C4-2B (cell line): ENCODE data around the gene GGNBP2.
A peak's percentile ranks its signal among the peaks of the same experiment; 100 is the strongest.

Experiments used
- ZFX ChIP-seq: fragments of 450-650 bp; IDR thresholded peaks from 2 replicates; pipeline ENCODE4 v1.6.1; 2017
- TF ChIP-seq, protein P1 (sequence below): fragments of 450-650 bp; conservative IDR thresholded peaks from 2 replicates; pipeline ENCODE4 v1.5.1; 2017; ENCODE audit warnings: mild to moderate bottlenecking

DNA sequence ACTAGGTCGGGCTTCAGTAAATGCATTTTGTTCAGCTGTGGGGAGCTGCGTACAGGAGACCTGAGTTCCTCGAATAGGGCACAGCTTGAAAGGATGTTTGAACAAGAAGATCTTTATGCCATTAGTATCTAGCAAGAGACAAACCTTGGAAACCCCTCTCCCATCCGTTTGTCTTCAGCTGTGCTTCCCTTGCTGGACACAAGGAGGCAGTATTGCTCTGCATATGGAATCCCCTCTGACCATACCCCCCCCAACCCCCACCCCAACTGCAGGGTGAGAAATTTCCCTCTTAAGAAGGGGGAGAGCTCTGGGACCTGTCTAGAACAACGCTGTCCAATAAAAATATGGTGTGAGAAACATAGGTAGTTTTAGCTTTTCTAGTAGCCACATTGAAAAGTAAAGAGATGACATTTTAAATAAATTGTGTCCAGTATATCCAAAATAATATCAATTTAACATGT, 58.2 kb downstream of the GGNBP2 start:
- TF ChIP-seq, protein P1, sequence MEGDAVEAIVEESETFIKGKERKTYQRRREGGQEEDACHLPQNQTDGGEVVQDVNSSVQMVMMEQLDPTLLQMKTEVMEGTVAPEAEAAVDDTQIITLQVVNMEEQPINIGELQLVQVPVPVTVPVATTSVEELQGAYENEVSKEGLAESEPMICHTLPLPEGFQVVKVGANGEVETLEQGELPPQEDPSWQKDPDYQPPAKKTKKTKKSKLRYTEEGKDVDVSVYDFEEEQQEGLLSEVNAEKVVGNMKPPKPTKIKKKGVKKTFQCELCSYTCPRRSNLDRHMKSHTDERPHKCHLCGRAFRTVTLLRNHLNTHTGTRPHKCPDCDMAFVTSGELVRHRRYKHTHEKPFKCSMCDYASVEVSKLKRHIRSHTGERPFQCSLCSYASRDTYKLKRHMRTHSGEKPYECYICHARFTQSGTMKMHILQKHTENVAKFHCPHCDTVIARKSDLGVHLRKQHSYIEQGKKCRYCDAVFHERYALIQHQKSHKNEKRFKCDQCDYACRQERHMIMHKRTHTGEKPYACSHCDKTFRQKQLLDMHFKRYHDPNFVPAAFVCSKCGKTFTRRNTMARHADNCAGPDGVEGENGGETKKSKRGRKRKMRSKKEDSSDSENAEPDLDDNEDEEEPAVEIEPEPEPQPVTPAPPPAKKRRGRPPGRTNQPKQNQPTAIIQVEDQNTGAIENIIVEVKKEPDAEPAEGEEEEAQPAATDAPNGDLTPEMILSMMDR: peak; percentile 93
- no peak for TF ChIP-seq ZFX
